HPDE6-E6E7 (cell line): ENCODE results near the gene TTC14.

Experiments
- DNase-seq: peaks from one replicate; pipeline ENCODE4 v3.0.0; 2011; ENCODE audit warnings: missing footprints; ENCODE audit errors: extremely low spot score

The TTC14 gene

DNA sequence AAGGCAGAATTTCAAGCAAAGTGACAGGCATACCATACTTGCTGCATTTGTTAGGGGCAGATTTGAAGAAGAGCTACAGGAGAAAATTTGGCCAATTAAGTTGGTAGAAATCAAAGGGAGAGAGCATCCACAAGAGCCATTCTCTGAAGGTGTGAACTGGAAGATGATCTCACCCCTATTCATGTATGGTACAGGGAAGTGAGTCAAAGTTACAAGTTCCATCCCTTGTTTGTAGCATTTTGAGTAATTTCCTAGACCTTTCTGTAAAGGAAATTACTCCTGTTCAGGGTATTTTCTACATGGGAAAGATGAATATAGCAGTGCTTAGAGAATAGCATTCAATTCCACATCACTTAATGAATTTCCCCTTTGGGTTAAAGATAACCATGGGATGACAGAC, 28.4 kb downstream of the TTC14 start:
- no peak for DNase-seq

DNA sequence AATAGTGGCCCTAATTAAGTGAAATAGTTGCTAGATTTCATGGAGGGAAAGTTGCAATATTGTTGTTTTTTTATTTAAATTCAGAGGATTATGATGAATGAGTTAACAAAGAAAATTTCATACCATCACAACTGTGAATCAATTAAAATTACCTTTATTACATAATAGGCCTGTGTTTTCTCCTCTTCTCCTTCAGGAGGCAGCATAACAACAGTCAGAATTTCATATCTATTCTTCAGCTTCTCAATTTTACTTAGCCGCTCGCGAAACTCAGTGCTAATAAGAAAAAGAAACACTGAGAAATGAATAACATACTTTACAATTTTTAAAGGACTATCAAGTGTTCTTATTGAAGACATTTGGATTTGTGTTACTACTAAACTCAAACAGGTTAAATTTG, 29.4 kb downstream of the TTC14 start:
- DNase-seq, result no peak

DNA sequence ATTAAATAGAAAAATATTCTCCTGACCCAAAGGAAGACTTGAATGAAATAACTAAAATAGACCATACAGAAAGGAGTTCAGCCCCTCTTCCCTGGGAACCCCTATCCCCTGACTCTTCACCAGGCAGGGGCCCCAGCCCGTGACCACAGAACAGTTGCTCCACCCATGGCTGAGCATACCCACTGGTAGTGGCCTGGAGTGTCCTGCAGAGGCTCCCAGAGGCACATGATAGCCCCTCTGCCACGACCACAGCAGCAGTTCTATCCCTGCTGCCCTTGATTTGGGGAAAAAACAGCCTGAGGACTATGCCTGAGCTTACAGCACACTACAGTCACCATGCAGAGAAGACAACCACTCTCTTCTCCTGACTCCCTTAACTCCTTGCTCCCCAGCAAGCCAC, 31.8 kb downstream of the TTC14 start:
- no peak for DNase-seq

DNA sequence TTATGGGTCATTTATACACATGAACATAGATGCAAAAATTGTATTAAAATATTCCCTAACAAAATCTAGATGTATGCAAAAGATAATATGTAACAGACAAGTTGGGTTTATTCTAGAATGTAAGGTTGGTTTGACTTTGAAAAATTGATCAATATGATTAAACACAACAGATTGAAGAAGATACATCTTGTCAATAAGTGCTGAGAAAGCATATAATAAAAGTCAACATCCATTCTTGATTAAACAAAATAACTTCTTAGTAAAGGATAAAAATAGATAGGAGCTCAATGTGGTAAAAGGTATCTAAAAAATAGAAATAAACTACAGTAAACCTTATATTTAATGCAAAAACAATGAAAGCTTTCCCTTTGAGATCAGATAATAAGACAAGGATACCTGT, 39.0 kb downstream of the TTC14 start:
- no peak for DNase-seq

- DNase-seq, result no peak
Measured at GRCh38 chr3:180646187-180646790, 44.3 kb downstream of the TTC14 start.

- DNase-seq, result no peak
Measured at GRCh38 chr3:180656406-180656805, 54.4 kb downstream of the TTC14 start.

GRCh38 chr3:180657094-180657493, 55.1 kb downstream of the TTC14 start:
- no peak for DNase-seq
